ENCODE results near the gene ZBTB43.
"Not testable (repeated sequence)": the region's sequence is repeated elsewhere in the genome, so short reads cannot be mapped to it uniquely, and the experiment has no call there.

The ZBTB43 gene, protein sequence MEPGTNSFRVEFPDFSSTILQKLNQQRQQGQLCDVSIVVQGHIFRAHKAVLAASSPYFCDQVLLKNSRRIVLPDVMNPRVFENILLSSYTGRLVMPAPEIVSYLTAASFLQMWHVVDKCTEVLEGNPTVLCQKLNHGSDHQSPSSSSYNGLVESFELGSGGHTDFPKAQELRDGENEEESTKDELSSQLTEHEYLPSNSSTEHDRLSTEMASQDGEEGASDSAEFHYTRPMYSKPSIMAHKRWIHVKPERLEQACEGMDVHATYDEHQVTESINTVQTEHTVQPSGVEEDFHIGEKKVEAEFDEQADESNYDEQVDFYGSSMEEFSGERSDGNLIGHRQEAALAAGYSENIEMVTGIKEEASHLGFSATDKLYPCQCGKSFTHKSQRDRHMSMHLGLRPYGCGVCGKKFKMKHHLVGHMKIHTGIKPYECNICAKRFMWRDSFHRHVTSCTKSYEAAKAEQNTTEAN

DNA sequence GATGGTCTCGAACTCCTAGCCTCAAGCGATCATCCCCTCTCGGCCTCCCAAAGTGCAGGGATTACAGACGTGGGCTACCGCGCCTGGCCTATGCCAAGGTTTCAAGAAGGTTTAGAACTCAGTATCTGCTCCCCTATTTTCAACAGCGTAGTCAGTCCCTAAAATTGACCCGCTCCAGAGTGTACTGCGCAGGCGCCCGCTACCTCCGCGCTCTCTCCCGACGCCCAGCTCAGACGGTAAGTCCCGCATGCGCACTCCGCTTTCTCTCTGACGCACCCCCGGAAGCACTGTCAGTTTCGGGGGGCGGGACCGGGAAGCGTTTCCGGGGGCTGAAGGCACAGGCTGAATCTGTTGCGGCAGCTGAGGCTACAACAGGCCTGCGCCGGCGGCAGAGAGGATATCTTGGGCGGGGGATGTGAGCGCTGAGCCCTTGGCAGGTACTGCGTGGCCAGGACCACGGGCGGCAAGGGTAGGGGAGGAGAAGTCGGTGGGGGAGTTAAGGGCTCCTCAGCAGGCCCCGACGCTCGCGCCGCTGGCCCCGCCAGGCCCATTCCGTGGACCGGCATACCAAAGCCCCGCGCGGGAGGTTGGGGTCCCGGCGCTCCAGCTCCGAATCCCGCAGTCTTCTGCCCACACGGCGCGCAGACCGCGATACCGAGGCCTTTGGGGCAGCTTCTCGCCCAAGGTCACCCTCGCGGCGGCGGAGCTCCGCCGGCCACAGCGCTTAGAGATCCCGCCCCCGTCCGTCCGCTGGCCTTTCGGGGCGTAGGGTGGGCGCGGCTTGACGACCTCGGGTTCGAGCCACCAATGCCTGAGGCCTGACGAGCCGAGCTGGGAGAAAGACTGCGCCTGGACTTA, at the start of gene ZBTB43:
TSS of gene ZBTB43 (plus strand) at position 345 of the 858 bp plus-strand sequence. CDS start 27,470 bp downstream, outside the sequence.
- DNase-seq (ENCODE audit: low spot score), result peak; percentile 92

- DNase-seq (ENCODE audit: low spot score), result no peak
Observed at GRCh38 chr9:126755317-126755875, 49.4 kb upstream of the ZBTB43 start.

DNA sequence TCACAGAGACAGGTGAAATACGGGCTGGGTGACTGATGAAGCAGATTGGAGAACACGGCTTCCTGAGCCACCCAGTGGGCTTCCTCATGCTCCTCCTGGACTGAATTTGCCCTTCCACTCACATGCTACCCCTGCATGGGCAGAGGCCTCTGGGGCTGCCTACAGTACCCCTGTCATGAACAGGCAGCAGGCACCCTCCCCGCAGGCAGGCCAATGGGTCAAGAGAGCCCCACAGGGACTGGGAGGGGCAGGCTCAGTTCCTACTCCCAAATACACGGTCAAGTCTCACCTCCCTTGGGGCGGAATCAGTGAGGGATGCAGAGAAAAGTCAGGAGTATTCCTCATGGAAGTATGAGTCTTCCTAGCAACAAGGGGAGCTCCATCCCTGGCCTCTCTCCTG, 48.6 kb upstream of the ZBTB43 start:
- no peak for DNase-seq (ENCODE audit: low spot score)

DNA sequence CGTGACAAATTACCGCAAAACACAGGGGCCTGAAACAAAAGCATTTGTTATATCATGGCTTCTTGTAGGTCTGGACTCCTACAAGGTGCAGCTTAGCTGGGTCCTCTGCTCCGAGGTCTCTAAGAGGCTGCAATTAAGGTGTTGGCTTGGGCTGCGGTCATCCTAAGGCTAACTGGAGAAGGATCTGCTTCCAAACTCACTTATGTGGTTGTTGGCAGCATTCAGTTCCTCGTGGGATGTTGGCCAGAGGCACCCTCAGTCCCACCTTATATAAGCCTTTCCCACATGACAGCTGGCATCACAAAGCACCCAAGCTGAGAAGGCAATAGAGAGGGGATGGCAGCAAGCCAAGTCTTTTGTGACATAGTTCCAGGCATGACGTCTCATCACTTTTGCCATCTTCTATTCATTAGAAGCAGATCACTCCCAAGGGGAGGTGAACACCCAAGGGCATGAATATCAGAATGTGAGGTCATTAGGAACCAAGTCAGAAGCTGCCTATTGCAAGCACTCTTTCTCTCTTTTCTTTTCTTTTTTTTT, 47.9 kb upstream of the ZBTB43 start:
- no peak for DNase-seq (ENCODE audit: low spot score)

- no peak for DNase-seq (ENCODE audit: low spot score)
Observed at GRCh38 chr9:126758916-126759585, 45.8 kb upstream of the ZBTB43 start.

GRCh38 chr9:126761274-126761673, 43.6 kb upstream of the ZBTB43 start:
- no peak for DNase-seq (ENCODE audit: low spot score)

- no peak for DNase-seq (ENCODE audit: low spot score)
Observed at GRCh38 chr9:126763130-126763764, 41.6 kb upstream of the ZBTB43 start.

- DNase-seq (ENCODE audit: low spot score), result no peak
Observed at GRCh38 chr9:126773004-126773607, 31.7 kb upstream of the ZBTB43 start.

DNA sequence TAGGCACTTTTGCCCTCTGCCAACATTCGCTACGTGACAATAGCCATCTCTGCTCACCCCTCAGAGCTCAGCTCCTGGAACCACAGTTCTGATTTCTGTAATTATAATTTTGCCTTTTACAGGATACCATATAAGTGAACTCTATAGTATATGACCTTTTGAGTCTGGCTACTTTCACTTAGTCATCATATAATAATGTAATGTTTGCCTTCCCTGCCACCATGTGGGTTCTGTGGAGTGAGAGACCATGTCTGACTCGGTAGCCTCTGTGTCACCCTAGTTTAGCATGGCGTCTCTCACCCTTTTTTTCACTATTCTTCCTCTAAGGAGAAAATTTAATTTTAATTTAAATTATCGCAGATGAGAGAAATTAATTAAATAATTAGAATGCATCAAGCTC, 28.9 kb upstream of the ZBTB43 start:
- no peak for DNase-seq (ENCODE audit: low spot score)

DNA sequence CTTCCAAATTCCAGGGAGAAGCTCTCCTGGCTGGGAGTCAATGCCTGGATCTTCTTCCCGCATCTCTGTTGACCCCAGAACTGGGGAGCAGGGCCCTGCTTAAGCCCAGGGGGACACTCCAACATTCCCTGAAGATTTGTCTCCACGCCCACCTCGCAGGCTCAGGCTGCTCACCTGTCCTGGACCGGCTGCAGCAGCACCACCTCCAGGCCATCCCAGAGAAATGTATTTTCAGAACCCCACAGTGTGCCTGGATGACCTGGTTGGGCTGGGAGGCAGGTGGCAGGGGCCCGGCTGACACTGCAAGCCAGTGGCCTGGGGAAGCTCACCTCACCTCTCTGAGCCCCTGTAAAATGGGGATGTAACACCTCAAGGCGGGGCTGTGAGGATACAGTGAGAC, 27.1 kb upstream of the ZBTB43 start:
- DNase-seq (ENCODE audit: low spot score), result no peak

DNA sequence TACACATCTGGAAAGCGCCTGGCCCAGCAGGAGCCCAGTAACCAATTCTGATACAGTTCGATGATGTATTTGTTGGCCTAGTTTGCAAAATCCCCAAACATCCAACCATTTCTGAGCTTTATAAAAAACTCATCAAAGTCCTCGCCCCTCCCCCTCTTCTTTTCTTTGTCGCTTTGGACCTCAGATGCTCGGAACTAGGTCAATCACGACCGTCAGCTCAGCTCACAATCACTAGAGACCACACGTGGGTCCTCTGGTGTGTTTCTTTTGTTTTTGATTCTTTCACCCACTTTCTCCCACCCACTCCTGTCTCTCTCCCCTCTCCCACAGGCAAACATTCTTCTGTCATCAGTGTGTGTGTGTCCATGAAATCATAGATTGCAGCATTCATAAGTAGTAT, 26.7 kb upstream of the ZBTB43 start:
- DNase-seq (ENCODE audit: low spot score), result no peak

DNA sequence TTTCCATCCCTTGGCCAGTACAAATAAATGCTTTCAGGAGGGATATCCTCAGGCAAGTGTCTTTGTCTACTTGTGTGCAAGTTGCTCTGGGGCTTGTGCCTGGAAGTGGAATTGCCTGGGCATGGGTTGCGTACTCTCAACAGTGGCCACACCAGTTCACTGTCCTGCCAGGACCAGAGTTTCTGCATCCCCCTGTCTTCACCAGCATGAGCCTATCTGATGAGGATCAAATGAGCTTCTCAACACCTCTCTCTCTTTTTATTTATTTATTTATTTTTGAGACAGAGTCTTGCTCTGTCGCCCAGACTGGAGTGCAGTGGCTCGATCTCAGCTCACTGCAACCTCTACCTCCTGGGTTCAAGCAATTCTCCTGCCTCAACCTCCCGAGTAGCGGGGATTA, 26.1 kb upstream of the ZBTB43 start:
- DNase-seq (ENCODE audit: low spot score), result not testable (repeated sequence)

DNA sequence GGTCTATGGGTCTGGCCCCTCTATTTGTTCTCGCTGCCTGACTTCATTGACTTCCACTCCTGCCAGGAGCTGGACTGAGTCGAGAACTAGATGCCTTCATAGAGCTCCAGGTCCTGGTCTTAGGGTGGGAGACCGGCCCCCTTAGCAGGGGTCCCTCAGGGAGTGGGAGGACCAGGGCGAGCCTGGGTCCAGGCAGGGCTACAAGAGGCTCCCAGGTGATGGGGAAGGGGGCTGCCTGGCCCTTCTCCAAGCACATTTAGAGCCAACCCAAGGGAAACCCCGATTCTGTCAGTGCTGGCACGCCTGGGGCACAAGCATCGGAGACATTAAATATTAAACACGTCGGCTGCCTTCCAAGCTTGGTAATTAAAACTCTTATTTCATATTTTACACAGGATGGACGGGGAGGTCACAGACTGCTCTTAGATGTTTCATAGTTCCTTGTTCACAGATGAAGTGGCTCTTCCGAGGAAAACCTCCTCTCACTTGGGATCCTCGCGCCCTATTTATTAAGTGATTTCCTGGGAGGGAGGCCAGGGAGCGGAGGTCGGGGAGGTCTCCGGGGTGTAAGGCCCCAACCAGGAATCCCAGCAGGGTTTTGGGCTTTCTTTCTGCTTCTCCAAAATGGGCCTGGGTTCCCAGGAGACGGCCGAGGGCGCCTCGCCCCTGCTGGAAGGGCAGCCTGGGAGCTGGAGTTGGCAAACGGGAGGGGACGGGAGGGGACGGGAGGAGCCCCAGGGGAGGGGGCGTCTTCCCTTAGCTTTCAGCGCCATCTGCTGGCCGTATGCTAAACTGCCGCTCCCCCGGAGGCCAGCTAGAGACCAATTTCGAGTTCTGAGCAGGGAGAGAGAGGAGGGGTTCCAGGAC, 23.4 kb upstream of the ZBTB43 start:
- peak; percentile 60 for DNase-seq (ENCODE audit: low spot score)

DNA sequence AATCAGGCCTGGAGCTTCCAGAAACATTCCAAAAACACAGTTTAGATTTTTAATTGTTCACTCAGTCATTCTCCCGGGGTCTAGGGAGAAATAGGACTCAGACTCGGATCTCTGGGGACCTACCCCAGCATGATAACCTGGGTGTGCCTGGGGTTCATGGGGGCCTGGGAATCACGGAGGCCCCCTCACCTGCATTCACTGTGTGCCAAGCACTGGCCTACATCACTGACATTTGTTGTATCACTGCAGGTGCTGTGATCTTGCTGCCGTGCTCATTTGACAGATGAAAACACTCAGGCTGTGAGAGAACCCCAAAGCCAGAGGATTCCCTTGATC, 22.8 kb upstream of the ZBTB43 start:
- no peak for DNase-seq (ENCODE audit: low spot score)

DNA sequence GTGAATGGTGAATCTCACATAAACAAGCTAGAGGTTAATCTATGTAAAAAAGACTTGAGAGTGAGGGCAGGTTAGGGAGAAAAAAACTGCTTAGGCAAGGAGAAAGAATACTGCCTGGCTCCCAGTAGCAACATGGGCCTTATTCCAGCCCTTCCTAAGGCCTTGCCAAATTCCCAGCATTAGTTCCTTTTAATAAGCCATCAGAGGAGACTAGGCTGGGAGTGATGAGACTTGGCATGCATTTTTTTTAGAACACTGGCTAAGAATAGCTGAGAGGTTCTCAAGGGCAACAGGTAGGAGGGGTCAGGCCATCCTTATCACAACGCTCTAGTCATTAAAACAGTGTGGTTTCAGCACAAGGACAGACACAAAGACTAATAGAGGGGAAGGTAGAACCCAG, 20.9 kb upstream of the ZBTB43 start:
- DNase-seq (ENCODE audit: low spot score), result no peak

GRCh38 chr9:126784401-126784800, 20.4 kb upstream of the ZBTB43 start:
- no peak for DNase-seq (ENCODE audit: low spot score)

- DNase-seq (ENCODE audit: low spot score), result not testable (repeated sequence)
Observed at GRCh38 chr9:126784841-126785240, 20.0 kb upstream of the ZBTB43 start.

DNA sequence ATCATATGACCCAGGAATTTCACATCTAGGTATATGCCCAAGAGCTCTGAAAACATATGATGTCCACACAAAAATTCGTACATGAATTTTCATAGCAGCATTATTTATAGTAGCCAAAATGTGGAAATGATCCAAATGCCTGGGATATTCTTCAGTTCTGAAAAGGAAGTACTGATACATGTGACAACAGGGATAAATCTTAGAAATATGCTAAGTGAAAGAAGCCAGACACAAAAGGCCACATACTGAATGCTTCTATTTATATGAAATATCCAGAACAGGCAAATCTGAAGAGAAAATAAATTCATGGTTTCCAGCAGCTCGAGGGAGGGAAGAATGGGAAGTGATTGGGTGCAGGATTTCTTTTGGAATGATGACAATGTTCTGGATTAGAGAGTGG, 16.8 kb upstream of the ZBTB43 start:
- no peak for DNase-seq (ENCODE audit: low spot score)

DNA sequence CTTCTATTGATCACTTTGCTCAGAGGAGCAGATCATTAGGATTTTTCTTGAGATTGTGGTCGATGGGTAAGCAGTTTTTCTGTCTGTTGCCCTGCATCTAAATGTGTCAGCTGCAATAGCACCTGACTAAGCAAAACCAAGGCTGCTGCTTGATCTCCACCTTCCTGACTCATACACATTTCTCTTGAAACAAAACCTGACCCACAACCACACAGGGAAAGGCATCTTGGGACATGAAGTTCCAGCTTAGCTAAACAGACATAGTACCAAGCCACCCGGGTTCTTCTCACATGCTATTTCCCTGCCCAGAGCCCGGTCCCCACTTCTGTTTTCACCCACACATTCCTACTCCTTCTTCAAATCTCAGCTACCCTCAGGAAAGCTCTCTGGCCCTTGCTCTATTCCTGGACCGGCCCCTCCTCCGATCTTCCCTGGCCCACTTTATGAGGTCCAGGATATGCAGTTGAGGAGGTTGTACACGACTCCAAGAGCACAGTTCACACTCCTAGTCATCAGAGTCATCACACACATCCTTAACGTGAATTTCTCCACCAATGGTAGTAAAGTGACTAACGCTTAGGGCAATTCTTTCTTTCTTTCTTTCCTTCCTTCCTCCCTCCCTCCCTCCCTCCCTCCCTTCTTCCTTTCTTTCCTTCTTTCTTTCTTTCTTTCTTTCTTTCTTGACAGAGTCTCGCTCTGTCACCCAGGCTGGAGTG, 16.0 kb upstream of the ZBTB43 start:
- DNase-seq (ENCODE audit: low spot score), result no peak

Measured in pons (tissue), 1 donor.